Panc1 (cell line): ENCODE results near the gene LIN7B. TPM values are rescaled to one million over a fixed set of nuclear protein-coding genes. Genes with fewer than 3 reads are reported as not detected.

ENCODE experiments used
- ATAC-seq: fragments of 200-7000 bp; cut with Tn5 transposase; 2 replicates; pipeline ENCODE4 v1.9.1; 2020; ENCODE audit warnings: mild to moderate bottlenecking, moderate library complexity
- BruUV-seq: library from RNA; stranded (reverse); fragments of 400-500 nt; replicated peaks from 2 replicates; lab custom pipeline; 2021; lab: Mats Ljungman, UMichigan
- CTCF ChIA-PET: fragments of 300-600 bp; sonication (Branson Sonifier 250); formaldehyde crosslinking; loops from one replicate; lab custom pipeline; 2022; ENCODE audit warnings: antibody characterized with exemption; lab: Charles Lee
- POLR2A ChIA-PET: fragments of 300-600 bp; sonication (Branson Sonifier 250); formaldehyde crosslinking; loops from one replicate; lab custom pipeline; 2022; ENCODE audit warnings: antibody characterized with exemption; lab: Charles Lee
- DNase-seq: peaks from one replicate; pipeline ENCODE4 v3.0.0-alpha.2; 2010; ENCODE audit warnings: low read depth, low spot score
- H3K27ac ChIP-seq: 2 replicates; pipeline ENCODE4 v1.5.1; 2011; ENCODE audit warnings: mild to moderate bottlenecking, low read length, inconsistent platforms
- H3K27me3 ChIP-seq: fragments of 200-500 bp; sonication (Bioruptor generic); 2 replicates; pipeline ENCODE4 v1.6.0; 2014; ENCODE audit warnings: low read length, inconsistent platforms; ENCODE audit not compliant: control insufficient read depth, insufficient read depth
- H3K36me3 ChIP-seq: fragments of 200-500 bp; sonication (Bioruptor generic); 2 replicates; pipeline ENCODE4 v1.5.1; 2014; ENCODE audit warnings: inconsistent platforms, mild to moderate bottlenecking, low read length, moderate library complexity; ENCODE audit not compliant: control insufficient read depth, insufficient read depth
- H3K4me1 ChIP-seq: 2 replicates; pipeline ENCODE4 v1.5.1; 2011; ENCODE audit warnings: inconsistent platforms, mild to moderate bottlenecking, low read length, moderate library complexity; ENCODE audit not compliant: control insufficient read depth, insufficient read depth
- H3K4me3 ChIP-seq, 2 experiments: 2 replicates each; pipeline ENCODE4 v1.5.1; 2011 to 2012; ENCODE audit warnings: low read depth in 2 of 2, low read length in 2 of 2, mild to moderate bottlenecking in 2 of 2, inconsistent platforms in 1 of 2, moderate library complexity in 1 of 2
- H3K9me3 ChIP-seq: fragments of 200-500 bp; sonication (Bioruptor generic); 2 replicates; pipeline ENCODE4 v1.5.1; 2014; ENCODE audit warnings: low read depth, mild to moderate bottlenecking, inconsistent platforms, low read length, moderate library complexity; ENCODE audit not compliant: control insufficient read depth, insufficient read depth
- POLR2AphosphoS5 ChIP-seq: IDR thresholded peaks from 2 replicates; pipeline ENCODE4 v1.6.1; 2012; ENCODE audit warnings: mild to moderate bottlenecking, low read depth, low read length, moderate library complexity
- SIN3A ChIP-seq: IDR thresholded peaks from 2 replicates; pipeline ENCODE4 v1.6.1; 2012; ENCODE audit warnings: low read depth, mild to moderate bottlenecking, low read length, moderate library complexity, borderline replicate concordance; ENCODE audit not compliant: insufficient read depth
- TCF7L2 ChIP-seq: IDR thresholded peaks from 2 replicates; pipeline ENCODE4 v1.6.1; 2011; ENCODE audit warnings: mild to moderate bottlenecking, low read depth, low read length, inconsistent platforms
- in situ Hi-C: cut with HindIII; loops from 2 replicates; pipeline ENCODE4 v1.10.0; 2016; ENCODE audit warnings: low sequenced_read_pairs, low pct_unique_long_range_greater_than_20kb
- intact Hi-C: fragments of 100-400 bp; cut with micrococcal nuclease; formaldehyde crosslinking; loops from one replicate; pipeline ENCODE4 v1.10.0; 2022; ENCODE audit not compliant: unreplicated experiment
- total RNA-seq: library from RNA; stranded (reverse); gene quantifications from one replicate; pipeline ENCODE4 v1.2.1, GENCODE V29; 2021; ENCODE audit not compliant: unreplicated experiment
- TF ChIP-seq, protein P1 (sequence below), 2 experiments: IDR thresholded peaks; 2 replicates each; pipeline ENCODE4 v1.6.1; 2011 to 2012; ENCODE audit warnings: low read depth in 2 of 2, control low read depth in 1 of 2, low read length in 1 of 2, mild to moderate bottlenecking in 1 of 2, moderate library complexity in 1 of 2; ENCODE audit not compliant: insufficient read depth in 1 of 2
- TF ChIP-seq, protein P2 (sequence below): fragments of 450-650 bp; IDR thresholded peaks from 2 replicates; pipeline ENCODE4 v1.5.1; 2017; ENCODE audit warnings: mild to moderate bottlenecking

LIN7B gene
- total RNA-seq, 1 experiment from 2014 or later, result 6.4 TPM

DNA sequence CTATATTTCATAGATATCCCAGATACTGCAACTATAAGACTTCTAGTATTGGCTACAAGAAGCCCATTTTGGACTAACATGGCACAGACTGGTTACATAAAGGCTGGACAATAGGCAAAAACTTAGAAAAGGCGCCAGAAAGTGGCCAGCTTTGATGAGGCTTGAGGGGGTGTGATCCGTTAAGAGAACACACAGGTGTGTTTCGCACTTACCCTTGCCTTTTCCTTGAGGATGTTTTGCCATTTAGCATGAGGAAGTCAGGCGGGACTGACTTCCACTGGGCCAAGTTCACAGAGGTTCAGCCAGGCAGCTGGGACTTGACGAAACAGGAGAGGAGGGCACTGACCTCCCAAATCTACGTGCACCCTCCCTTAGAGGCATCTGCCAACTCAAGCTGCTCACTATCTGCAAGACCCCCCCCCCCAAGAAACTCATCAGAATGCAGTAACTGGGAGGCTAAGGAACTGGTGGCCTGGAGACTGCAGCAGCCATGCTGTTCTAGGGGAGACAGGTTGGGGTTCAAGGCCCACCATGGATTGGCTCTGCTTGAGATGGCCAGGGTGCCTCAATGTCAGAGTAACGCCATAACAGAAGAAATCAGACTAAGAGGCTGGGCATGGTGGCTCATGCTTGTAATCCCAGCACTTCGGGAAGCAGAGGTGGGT is 4.5 kb upstream of the LIN7B start:
- Histone ChIP-seq H3K36me3 (no peaks in the 10 kb centered on the region; the same call in 1 of the 2 replicates), H3K9me3 (no peaks in the 10 kb centered on the region), H3K4me3 (no peak overlapping the region), H3K27me3 (no peaks in the 10 kb centered on the region), H3K4me1 (peaks cover 4% of the 10 kb centered on the region; the same call in 1 of the 2 replicates), H3K27ac (no peak overlapping the region)
- ChIA-PET POLR2A (no interaction called here), CTCF (no interaction called here)
- BruUV-seq, result no TSS peak
- no peak for TF ChIP-seq SIN3A
- peak; percentile 35; the same call in 1 of the 2 replicates for TF ChIP-seq POLR2AphosphoS5
- intact Hi-C loops (no loop called here), in situ Hi-C loops (no loop called here)
- ATAC-seq (no peak), DNase-seq (no peak)

DNA sequence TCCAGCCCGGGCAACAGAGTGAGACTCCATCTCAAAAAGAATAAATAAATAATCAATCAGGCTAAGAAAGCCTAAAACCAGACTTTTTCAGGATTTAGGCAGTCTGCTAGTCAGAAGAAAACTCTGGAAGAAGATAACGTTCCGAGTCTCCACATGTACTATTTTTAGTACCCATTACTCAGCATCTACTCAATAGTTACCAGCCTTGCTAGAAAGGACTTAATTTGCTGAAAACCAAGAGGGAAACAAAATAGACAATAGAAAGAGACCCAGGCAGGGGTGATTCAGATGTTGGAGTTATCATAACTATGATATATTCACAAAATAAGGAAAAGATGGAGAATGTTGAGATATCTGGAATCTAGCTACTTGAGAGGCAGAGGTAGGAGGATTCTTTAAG is 3.6 kb upstream of the LIN7B start:
- BruUV-seq, result no TSS peak
- intact Hi-C loops, result no loop called here
- no peaks in the 10 kb centered on the region; the same call in 1 of the 2 replicates for H3K36me3 ChIP-seq
- ATAC-seq (no peak), DNase-seq (no peak)
- H3K9me3 ChIP-seq, result no peaks in the 10 kb centered on the region
- TF ChIP-seq SIN3A (no peak), TCF7L2 (no peak), POLR2AphosphoS5 (no peak)
- TF ChIP-seq, protein P1, sequence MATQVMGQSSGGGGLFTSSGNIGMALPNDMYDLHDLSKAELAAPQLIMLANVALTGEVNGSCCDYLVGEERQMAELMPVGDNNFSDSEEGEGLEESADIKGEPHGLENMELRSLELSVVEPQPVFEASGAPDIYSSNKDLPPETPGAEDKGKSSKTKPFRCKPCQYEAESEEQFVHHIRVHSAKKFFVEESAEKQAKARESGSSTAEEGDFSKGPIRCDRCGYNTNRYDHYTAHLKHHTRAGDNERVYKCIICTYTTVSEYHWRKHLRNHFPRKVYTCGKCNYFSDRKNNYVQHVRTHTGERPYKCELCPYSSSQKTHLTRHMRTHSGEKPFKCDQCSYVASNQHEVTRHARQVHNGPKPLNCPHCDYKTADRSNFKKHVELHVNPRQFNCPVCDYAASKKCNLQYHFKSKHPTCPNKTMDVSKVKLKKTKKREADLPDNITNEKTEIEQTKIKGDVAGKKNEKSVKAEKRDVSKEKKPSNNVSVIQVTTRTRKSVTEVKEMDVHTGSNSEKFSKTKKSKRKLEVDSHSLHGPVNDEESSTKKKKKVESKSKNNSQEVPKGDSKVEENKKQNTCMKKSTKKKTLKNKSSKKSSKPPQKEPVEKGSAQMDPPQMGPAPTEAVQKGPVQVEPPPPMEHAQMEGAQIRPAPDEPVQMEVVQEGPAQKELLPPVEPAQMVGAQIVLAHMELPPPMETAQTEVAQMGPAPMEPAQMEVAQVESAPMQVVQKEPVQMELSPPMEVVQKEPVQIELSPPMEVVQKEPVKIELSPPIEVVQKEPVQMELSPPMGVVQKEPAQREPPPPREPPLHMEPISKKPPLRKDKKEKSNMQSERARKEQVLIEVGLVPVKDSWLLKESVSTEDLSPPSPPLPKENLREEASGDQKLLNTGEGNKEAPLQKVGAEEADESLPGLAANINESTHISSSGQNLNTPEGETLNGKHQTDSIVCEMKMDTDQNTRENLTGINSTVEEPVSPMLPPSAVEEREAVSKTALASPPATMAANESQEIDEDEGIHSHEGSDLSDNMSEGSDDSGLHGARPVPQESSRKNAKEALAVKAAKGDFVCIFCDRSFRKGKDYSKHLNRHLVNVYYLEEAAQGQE (IDR thresholded peaks at IDR 0.05; ENCODE audit: insufficient read depth in 1 of 2, low read depth in 2 of 2, low read length in 1 of 2), result no peak
- TF ChIP-seq, protein P2, sequence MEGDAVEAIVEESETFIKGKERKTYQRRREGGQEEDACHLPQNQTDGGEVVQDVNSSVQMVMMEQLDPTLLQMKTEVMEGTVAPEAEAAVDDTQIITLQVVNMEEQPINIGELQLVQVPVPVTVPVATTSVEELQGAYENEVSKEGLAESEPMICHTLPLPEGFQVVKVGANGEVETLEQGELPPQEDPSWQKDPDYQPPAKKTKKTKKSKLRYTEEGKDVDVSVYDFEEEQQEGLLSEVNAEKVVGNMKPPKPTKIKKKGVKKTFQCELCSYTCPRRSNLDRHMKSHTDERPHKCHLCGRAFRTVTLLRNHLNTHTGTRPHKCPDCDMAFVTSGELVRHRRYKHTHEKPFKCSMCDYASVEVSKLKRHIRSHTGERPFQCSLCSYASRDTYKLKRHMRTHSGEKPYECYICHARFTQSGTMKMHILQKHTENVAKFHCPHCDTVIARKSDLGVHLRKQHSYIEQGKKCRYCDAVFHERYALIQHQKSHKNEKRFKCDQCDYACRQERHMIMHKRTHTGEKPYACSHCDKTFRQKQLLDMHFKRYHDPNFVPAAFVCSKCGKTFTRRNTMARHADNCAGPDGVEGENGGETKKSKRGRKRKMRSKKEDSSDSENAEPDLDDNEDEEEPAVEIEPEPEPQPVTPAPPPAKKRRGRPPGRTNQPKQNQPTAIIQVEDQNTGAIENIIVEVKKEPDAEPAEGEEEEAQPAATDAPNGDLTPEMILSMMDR, result no peak
- CTCF ChIA-PET, result no interaction called here
- in situ Hi-C loops, result no loop called here
- no peak overlapping the region for H3K27ac ChIP-seq
- POLR2A ChIA-PET, result no interaction called here
- peaks cover 4% of the 10 kb centered on the region; the same call in 1 of the 2 replicates for H3K4me1 ChIP-seq
- H3K4me3 ChIP-seq, result no peak overlapping the region
- H3K27me3 ChIP-seq, result no peaks in the 10 kb centered on the region

DNA sequence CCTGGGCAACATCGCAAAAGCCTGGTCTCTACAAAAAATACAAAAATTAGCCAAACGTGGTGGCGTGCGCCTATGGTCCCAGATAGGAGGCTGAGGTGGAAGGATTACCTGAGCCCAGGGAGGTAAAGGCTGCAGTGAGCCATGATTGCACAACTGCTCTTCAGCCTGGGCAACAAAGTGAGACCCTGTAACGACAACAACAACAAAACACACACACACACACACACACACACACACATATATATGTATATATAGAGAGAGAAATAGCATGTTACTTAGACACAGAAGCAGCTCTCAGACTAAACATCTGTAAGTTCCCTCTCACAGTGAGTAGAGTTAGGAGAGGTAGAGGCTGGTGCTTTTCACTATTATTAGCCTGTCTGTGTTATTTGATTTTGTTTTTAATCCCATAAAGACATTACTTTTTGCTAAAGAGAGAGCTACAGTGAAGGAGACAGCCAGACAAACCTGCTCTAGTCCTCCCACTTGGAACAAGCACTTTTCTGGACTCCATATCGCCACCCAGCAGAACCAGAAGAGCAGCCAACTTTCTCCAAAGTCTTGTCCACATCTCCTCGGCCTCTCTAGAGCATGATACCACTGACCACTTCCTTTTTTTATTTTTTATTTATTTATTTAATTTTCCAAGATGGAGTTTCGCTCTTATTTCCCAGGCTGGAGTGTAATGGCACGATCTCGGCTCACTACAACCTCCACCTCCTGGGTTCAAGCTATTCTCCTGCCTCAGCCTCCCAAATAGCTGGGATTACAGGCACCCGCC is 2.8 kb upstream of the LIN7B start:
- ATAC-seq (no peak), DNase-seq (no peak)
- CTCF ChIA-PET, result no interaction called here
- Histone ChIP-seq H3K9me3 (no peaks in the 10 kb centered on the region), H3K4me3 (no peak overlapping the region), H3K36me3 (no peaks in the 10 kb centered on the region; the same call in 1 of the 2 replicates), H3K27me3 (no peaks in the 10 kb centered on the region), H3K4me1 (peaks cover 4% of the 10 kb centered on the region; the same call in 1 of the 2 replicates), H3K27ac (no peak overlapping the region)
- no TSS peak for BruUV-seq
- POLR2A ChIA-PET, result no interaction called here
- in situ Hi-C loops (no loop called here), intact Hi-C loops (no loop called here)
- TF ChIP-seq POLR2AphosphoS5, result no peak
